ENCODE results near the gene AGPAT1.
"Not testable (repeated sequence)": the region's sequence is repeated elsewhere in the genome, so short reads cannot be mapped to it uniquely, and the experiment has no call there.

The AGPAT1 gene

GRCh38 chr6:32151181-32151862, 24.6 kb downstream of the AGPAT1 start:
- H3K9ac ChIP-seq (ENCODE audit: low read length): no peak overlapping the region
- no peaks in the 10 kb centered on the region for H3K9me3 ChIP-seq (ENCODE audit: control insufficient read depth, low read length)
- H3K4me3 ChIP-seq (ENCODE audit: low read length): no peak overlapping the region
- H3K36me3 ChIP-seq (ENCODE audit: control insufficient read depth, insufficient read depth, low read length, severe bottlenecking): no peaks in the 10 kb centered on the region
- no peak for DNase-seq (ENCODE audit: low read depth)
- peaks cover 6% of the 10 kb centered on the region for H3K27me3 ChIP-seq (replicated peaks; ENCODE audit: control insufficient read depth, insufficient read depth, low read length)
- H3K4me1 ChIP-seq (ENCODE audit: control insufficient read depth, insufficient read depth, low read length): peaks cover 28% of the 10 kb centered on the region

- no peak overlapping the region for H3K4me3 ChIP-seq (ENCODE audit: low read length)
- DNase-seq (ENCODE audit: low read depth): no peak
These were observed 25.7 kb downstream of the AGPAT1 start for GRCh38 chr6:32149932-32150870.

DNA sequence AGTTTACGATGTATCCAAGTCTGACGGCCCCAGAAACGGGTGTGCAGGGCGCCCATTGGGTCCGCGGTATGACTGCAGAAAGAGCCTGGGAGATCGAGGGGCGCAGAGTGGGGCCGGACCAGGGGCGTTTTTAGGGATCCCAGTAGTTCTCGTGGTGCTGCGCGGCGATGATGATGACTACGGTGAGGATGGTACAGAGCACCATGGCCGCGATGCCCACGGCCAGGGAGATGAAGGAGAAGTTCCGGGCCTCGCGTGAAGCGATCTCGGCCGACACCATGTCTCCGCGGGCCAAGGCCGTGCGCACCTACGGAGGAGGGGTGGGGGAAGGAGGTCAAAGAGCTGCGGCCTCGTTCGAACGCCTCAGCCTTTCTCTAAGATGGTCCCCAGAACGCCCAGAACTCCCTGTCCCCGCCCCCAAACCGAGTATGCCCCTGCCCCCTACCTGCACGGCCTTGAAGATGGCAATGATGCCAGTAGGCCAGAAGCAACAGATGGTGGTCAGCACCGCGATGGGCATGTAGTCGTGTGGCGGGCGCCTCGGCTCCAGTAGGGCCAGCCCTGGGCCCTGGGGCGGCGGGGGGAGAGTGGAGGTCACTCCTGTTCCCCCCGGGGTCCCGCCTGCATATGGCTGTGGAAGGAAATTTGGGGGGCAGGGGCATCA, 26.7 kb downstream of the AGPAT1 start:
- H3K9ac ChIP-seq (ENCODE audit: low read length): no peak overlapping the region
- DNase-seq (ENCODE audit: low read depth): no peak

More at GRCh38 chr6:32149932-32150870, 25.7 kb downstream of the AGPAT1 start:
- Histone ChIP-seq H3K4me1 (ENCODE audit: control insufficient read depth, insufficient read depth, low read length) (peaks cover 23% of the 10 kb centered on the region), H3K9me3 (ENCODE audit: control insufficient read depth, low read length) (no peaks in the 10 kb centered on the region), H3K27me3 (replicated peaks; ENCODE audit: control insufficient read depth, insufficient read depth, low read length) (peaks cover 6% of the 10 kb centered on the region), H3K36me3 (ENCODE audit: control insufficient read depth, insufficient read depth, low read length, severe bottlenecking) (no peaks in the 10 kb centered on the region), H3K9ac (ENCODE audit: low read length) (no peak overlapping the region)

DNA sequence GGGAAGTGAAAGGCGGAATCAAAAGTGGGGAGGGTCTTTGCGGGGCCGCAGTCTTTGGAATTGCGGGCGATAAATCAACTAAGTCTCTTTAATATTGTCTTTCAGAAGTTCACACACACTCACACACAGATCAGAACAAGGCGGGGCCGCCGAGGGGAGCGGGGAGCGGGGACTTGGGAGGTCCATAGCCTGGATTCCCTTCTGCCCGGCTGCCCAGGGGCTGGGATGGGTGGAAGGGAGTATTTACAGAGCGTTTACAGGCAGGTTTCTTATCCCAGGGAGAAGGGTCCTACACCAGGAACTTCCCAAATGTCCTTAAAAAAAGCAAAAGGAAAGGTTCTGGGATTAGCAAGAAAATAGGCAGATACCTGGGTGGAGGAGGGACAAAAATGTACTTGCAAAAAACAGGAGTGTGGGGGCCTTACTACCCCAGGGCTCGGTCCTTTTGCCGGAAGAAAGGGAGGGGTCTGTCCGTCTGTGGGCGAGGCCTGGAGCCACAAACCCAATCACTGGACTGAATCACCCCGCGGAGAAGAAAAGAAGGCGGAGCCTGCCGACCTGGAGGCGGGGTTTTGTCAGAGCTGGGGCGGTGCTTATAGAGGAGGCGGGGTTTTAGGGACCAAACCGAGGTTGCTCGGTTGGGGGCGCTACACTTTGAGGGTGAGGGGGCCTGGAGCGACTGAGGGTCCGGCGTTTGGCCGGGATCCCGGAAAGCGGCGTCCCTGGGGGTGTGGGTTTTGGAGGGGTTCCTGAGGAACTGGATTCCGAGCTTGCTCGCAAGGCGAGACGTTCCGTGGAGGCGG, 27.4 kb downstream of the AGPAT1 start:
- Histone ChIP-seq H3K4me3 (ENCODE audit: low read length) (peak overlapping the region; percentile 75), H3K4me1 (ENCODE audit: control insufficient read depth, insufficient read depth, low read length) (peaks cover 19% of the 10 kb centered on the region), H3K9me3 (ENCODE audit: control insufficient read depth, low read length) (no peaks in the 10 kb centered on the region), H3K27me3 (replicated peaks; ENCODE audit: control insufficient read depth, insufficient read depth, low read length) (peaks cover 6% of the 10 kb centered on the region), H3K36me3 (ENCODE audit: control insufficient read depth, insufficient read depth, low read length, severe bottlenecking) (no peaks in the 10 kb centered on the region), H3K9ac (ENCODE audit: low read length) (peak overlapping the region; percentile 36)
- no peak for DNase-seq (ENCODE audit: low read depth)

More for the DNA sequence above, 26.7 kb downstream of the AGPAT1 start:
- Histone ChIP-seq H3K27me3 (replicated peaks; ENCODE audit: control insufficient read depth, insufficient read depth, low read length) (peaks cover 6% of the 10 kb centered on the region), H3K36me3 (ENCODE audit: control insufficient read depth, insufficient read depth, low read length, severe bottlenecking) (no peaks in the 10 kb centered on the region), H3K4me3 (ENCODE audit: low read length) (peak overlapping the region; percentile 75), H3K4me1 (ENCODE audit: control insufficient read depth, insufficient read depth, low read length) (peaks cover 20% of the 10 kb centered on the region), H3K9me3 (ENCODE audit: control insufficient read depth, low read length) (no peaks in the 10 kb centered on the region)

DNA sequence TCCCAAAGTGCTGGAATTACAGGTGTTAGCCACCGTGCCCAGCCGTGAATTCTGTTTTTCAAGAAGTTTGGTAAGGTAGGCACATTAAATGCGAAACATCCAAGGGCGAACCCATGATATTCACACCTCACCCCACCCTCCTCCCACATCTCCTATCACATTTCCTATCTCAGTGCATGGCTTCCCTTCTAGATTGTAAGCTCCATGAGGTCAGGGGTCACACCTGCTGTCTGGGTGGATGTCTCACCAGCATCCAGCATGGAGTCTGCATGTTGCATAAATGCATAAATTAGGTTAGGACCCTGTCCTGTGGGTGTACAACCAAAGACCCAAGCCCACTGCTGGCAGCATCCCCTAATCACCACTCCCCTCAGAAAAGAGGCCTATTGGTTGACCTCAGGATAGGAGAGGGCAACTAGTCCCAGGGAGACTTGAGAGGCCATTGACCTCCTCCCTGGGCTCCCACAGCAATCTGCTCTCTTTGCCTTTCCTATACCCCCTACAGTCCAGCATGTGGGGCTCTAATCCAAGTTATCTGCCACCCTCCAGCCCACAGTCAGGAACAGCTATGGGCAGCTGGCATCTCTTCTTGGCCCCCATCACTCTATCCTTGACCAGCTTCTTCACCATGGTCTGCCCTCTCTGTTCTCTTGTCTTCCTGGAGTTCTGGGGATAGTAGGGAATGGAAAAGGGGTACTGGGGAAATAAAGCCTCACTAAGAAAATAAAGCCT, 28.3 kb downstream of the AGPAT1 start:
- H3K4me1 ChIP-seq (ENCODE audit: control insufficient read depth, insufficient read depth, low read length): peaks cover 10% of the 10 kb centered on the region
- DNase-seq (ENCODE audit: low read depth): no peak
- H3K36me3 ChIP-seq (ENCODE audit: control insufficient read depth, insufficient read depth, low read length, severe bottlenecking): no peaks in the 10 kb centered on the region
- H3K27me3 ChIP-seq (replicated peaks; ENCODE audit: control insufficient read depth, insufficient read depth, low read length): peaks cover 6% of the 10 kb centered on the region
- H3K9me3 ChIP-seq (ENCODE audit: control insufficient read depth, low read length): no peaks in the 10 kb centered on the region
- H3K4me3 ChIP-seq (ENCODE audit: low read length): peak overlapping the region; percentile 75
- H3K9ac ChIP-seq (ENCODE audit: low read length): no peak overlapping the region

GRCh38 chr6:32146687-32147086, 29.2 kb downstream of the AGPAT1 start:
- H3K4me3 ChIP-seq (ENCODE audit: low read length): no peak overlapping the region
- peaks cover 6% of the 10 kb centered on the region for H3K27me3 ChIP-seq (replicated peaks; ENCODE audit: control insufficient read depth, insufficient read depth, low read length)
- no peak for DNase-seq (ENCODE audit: low read depth)
- H3K36me3 ChIP-seq (ENCODE audit: control insufficient read depth, insufficient read depth, low read length, severe bottlenecking): no peaks in the 10 kb centered on the region
- peaks cover 4% of the 10 kb centered on the region for H3K4me1 ChIP-seq (ENCODE audit: control insufficient read depth, insufficient read depth, low read length)
- H3K9me3 ChIP-seq (ENCODE audit: control insufficient read depth, low read length): no peaks in the 10 kb centered on the region
- H3K9ac ChIP-seq (ENCODE audit: low read length): no peak overlapping the region

GRCh38 chr6:32146287-32146686, 29.6 kb downstream of the AGPAT1 start:
- Histone ChIP-seq H3K9ac (ENCODE audit: low read length) (no peak overlapping the region), H3K27me3 (replicated peaks; ENCODE audit: control insufficient read depth, insufficient read depth, low read length) (peaks cover 6% of the 10 kb centered on the region), H3K4me3 (ENCODE audit: low read length) (no peak overlapping the region), H3K4me1 (ENCODE audit: control insufficient read depth, insufficient read depth, low read length) (peaks cover 4% of the 10 kb centered on the region), H3K36me3 (ENCODE audit: control insufficient read depth, insufficient read depth, low read length, severe bottlenecking) (no peaks in the 10 kb centered on the region), H3K9me3 (ENCODE audit: control insufficient read depth, low read length) (no peaks in the 10 kb centered on the region)
- DNase-seq (ENCODE audit: low read depth): no peak

DNA sequence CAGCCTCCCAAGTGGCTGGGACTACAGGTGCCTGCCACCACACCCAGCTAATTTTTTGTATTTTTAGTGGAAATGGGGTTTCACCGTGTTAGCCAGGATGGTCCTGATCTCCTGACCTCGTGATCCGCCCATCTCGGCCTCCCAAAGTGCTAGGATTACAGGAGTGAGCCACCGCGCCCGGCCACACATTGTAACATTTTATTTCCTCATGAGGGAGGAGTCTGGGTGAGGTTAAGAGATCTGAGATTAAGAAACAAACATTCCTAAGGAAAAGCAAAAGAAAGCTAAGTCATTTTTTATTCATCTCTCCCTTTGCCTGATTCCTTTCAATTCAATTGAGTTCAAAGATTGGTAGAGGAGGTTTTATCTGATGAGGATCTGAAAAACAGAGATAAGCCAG, 31.6 kb downstream of the AGPAT1 start:
- not testable (repeated sequence) for H3K9ac ChIP-seq (ENCODE audit: low read length); H3K4me3 ChIP-seq (ENCODE audit: low read length); DNase-seq (ENCODE audit: low read depth); H3K36me3 ChIP-seq (ENCODE audit: control insufficient read depth, insufficient read depth, low read length, severe bottlenecking); H3K9me3 ChIP-seq (ENCODE audit: control insufficient read depth, low read length); H3K27me3 ChIP-seq (replicated peaks; ENCODE audit: control insufficient read depth, insufficient read depth, low read length)
- H3K4me1 ChIP-seq (ENCODE audit: control insufficient read depth, insufficient read depth, low read length): peaks cover 14% of the 10 kb centered on the region

GRCh38 chr6:32140420-32141046, 35.4 kb downstream of the AGPAT1 start:
- H3K4me3 ChIP-seq (ENCODE audit: low read length): no peak overlapping the region
- H3K9me3 ChIP-seq (ENCODE audit: control insufficient read depth, low read length): no peaks in the 10 kb centered on the region
- H3K27me3 ChIP-seq (replicated peaks; ENCODE audit: control insufficient read depth, insufficient read depth, low read length): no peaks in the 10 kb centered on the region
- H3K4me1 ChIP-seq (ENCODE audit: control insufficient read depth, insufficient read depth, low read length): peaks cover 14% of the 10 kb centered on the region
- no peak for DNase-seq (ENCODE audit: low read depth)
- no peak overlapping the region for H3K9ac ChIP-seq (ENCODE audit: low read length)
- no peaks in the 10 kb centered on the region for H3K36me3 ChIP-seq (ENCODE audit: control insufficient read depth, insufficient read depth, low read length, severe bottlenecking)

DNA sequence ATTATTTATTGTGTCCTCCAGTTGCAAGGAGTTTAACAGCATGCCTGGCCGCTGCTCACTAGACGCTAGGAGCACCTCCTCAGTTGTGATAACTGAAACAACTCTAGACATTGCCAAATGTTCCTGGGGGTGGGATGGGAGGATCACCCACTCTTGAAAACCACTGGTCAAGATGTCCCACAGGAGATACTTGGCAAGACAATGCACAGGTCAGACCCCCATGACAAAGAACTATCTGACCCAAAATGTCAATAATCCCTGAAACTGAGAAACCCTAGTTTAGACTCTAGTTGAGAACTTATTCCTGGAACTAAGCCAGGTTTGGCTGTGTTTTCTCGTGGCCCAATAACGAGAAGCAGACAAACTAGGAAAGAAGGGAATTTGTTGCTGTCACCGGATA, 36.3 kb downstream of the AGPAT1 start:
- no peak for DNase-seq (ENCODE audit: low read depth)
- Histone ChIP-seq H3K4me3 (ENCODE audit: low read length) (no peak overlapping the region), H3K4me1 (ENCODE audit: control insufficient read depth, insufficient read depth, low read length) (peaks cover 12% of the 10 kb centered on the region), H3K9me3 (ENCODE audit: control insufficient read depth, low read length) (no peaks in the 10 kb centered on the region), H3K9ac (ENCODE audit: low read length) (no peak overlapping the region), H3K36me3 (ENCODE audit: control insufficient read depth, insufficient read depth, low read length, severe bottlenecking) (no peaks in the 10 kb centered on the region), H3K27me3 (replicated peaks; ENCODE audit: control insufficient read depth, insufficient read depth, low read length) (no peaks in the 10 kb centered on the region)
